ENCODE data around the gene RELA. TPM values are rescaled to one million over a fixed set of nuclear protein-coding genes. Genes with fewer than 3 reads are reported as not detected.
A peak's percentile ranks its signal among the peaks of the same experiment; 100 is the strongest.
"Not testable (repeated sequence)": the region's sequence is repeated elsewhere in the genome, so short reads cannot be mapped to it uniquely, and the experiment has no call there.

Gene RELA
- total RNA-seq, 1 experiment from 2014 or later = 55.4 TPM

DNA sequence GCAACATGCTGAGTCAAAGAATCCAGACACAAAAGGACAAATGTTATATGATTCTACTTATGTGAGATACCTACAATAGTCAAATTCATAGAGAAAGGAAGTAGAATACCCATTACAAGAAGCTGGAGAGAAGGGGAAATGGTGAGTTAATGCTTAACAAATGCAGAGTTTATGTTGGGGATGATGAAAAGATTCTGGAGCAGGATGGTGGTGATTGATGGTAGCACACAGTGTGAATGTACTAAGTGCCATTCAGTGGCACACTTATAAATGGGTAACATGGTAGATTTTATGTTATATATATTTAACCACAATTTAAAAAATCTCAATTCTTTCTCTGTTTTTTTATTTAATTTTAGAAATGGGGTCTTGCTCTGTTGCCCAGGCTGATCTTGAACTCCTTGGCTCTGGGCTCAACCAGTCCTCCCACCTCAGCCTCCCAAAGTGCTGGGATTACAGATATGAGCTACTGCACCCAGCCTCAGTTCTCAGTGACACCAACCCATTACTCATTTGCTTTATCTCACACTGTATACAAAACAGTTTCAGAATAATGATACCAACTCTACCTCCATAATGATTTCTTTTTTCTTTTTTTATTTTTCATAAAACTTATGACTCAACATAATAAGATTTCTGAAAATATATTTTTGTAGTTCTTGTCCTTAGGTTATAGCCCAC is 9.6 kb upstream of the RELA start:
- no peak for DNase-seq (ENCODE audit: low read depth)

DNA sequence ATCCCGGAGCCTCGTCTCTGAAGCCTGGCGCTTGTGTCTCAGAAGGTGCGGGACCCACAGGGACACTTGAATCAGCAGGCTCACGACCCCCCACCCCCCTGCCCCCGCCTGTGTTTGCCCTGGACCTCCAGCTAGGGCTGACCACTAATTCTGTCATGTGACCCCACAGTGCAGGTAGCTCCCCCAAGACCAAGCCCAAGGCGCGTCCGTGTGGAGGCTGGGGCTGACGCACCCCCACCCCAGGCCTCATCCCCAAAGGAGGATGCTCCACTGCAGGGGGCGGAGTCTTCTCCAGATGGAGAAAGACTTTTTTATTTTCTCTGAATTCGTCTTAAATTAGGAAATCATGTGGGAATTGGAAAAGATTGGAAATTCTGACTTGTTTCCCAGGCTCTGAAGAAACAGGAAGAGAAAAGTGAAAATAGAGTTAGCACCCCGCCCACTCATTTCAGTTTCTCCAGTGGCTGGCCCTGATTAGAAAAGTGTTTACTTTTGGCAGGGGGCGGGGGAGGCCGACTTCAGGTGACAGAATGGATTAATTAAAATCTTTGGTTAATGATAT is 1.0 kb upstream of the RELA start:
- no peak for DNase-seq (ENCODE audit: low read depth)

GRCh38 chr11:65662247-65662798 is 393 bp downstream of the RELA start:
- no peak for DNase-seq (ENCODE audit: low read depth)

DNA sequence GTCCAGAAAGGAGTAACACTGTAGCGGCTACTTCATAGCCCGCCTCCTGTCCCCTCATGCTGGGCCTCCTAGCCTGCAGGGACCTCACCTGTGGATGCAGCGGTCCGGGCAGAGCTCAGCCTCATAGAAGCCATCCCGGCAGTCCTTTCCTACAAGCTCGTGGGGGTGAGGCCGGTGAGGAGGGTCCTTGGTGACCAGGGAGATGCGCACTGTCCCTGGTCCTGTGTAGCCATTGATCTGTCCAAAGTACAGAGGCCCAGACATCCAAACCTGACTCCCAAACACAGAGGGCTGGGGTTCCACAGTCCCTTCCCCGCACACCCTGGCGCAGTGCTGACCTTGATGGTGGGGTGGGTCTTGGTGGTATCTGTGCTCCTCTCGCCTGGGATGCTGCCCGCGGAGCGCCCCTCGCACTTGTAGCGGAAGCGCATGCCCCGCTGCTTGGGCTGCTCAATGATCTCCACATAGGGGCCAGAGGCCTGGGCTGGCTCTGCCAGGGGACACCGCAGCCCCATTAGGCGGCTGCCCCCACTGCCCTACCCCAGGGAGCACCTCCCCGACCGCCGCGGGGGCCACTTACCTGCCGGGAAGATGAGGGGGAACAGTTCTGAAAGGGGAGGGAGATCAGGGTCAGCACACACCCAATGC is 993 bp downstream of the RELA start:
- DNase-seq (ENCODE audit: low read depth) = no peak

DNA sequence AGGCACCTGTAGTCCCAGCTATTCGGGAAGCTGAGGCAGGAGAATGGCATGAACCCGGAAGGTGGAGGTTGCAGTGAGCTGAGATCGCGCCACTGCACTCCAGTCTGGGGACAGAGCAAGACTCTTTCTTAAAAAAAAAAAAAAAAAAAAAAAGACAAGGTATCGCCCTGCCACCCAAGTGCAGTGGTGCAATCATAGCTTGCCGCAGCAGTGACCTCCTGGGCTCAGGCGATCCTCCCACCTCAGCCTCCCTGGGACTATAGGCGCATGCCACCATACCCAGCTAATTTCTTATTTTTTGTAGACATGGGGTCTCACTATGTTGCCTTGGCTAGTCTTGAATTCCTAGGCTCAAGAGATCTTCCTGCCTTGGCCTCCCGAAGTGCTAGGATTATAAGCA is 1.8 kb downstream of the RELA start:
- DNase-seq (ENCODE audit: low read depth) = not testable (repeated sequence)

DNA sequence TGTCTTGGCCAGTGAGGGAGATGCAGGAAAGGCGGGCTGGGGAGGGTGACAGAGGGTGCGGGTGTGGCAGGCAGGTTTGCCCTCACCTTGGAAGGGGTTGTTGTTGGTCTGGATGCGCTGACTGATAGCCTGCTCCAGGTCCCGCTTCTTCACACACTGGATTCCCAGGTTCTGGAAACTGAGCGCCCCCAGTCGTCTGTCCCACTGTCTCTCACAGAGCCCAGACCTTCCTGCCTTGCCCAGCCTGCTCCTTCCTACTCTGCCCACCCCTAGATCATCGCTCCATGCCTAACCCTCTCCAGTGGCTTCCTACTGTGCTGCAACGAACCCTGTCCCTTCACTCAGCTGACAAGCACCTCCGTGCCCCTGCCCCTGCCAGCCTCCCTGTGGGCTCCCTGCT is 2.7 kb downstream of the RELA start:
- no peak for DNase-seq (ENCODE audit: low read depth)

- DNase-seq (ENCODE audit: low read depth) = no peak
Measured at GRCh38 chr11:65658174-65659021, 4.3 kb downstream of the RELA start.

DNA sequence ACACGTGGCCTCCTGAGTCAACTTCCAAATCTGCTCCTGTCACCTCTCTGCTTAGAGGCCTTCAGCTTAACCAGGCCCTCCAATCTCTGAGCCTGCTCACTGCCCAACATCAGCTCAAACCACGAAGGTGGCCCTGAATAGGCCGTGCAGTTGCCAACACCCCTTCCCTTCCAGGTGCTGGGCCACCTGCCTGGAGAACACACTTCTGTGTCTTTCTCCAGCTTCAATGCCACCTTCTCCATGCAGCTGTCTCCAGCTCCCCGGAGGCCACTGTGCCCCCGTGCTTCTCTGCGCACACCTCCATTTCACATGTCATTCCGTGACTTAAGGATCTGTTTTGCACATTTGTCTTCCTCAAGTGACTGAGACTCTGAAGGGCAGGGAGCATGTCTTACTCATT is 5.3 kb downstream of the RELA start:
- DNase-seq (ENCODE audit: low read depth) = no peak

GRCh38 chr11:65655570-65656332 is 7.0 kb downstream of the RELA start:
- no peak for DNase-seq (ENCODE audit: low read depth)

DNA sequence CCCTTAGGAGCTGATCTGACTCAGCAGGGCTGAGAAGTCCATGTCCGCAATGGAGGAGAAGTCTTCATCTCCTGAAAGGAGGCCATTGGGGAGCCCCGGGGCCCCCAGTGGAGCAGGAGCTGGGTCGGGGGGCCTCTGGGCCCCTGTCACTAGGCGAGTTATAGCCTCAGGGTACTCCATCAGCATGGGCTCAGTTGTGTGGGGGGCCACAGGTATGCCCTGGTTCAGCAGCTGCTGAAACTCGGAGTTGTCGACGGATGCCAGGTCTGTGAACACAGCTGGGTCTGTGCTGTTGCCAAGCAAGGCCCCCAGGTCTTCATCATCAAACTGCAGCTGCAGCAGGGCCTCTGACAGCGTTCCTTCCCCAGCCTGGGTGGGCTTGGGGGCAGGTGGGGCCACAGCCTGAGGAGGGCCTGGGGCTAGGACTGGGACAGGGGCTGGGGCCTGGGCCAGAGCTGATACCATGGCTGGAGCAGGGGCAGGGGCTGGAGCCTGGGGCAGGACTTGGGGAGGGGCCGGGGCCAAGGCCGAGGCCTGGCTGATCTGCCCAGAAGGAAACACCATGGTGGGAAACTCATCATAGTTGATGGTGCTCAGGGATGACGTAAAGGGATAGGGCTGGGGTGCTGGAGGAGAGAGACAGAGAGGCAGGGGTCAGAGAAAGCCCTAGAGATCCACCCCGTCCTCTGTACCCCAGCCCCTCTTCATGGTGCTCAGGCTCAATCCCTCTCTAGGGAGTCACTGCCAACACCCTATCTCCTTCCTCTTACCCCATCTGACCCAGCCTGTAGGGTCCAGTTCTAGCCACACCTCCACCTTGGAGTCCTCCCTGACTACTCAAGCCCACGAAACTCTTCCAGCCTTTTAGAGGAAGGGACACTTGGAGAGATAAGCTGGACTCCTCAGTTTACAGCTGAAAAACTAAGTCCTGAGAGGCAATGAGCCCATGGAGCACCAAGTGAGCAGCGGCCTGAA is 8.1 kb downstream of the RELA start:
- DNase-seq (ENCODE audit: low read depth) = no peak

GRCh38 chr11:65653229-65654225 is 9.2 kb downstream of the RELA start:
- no peak for DNase-seq (ENCODE audit: low read depth)

DNA sequence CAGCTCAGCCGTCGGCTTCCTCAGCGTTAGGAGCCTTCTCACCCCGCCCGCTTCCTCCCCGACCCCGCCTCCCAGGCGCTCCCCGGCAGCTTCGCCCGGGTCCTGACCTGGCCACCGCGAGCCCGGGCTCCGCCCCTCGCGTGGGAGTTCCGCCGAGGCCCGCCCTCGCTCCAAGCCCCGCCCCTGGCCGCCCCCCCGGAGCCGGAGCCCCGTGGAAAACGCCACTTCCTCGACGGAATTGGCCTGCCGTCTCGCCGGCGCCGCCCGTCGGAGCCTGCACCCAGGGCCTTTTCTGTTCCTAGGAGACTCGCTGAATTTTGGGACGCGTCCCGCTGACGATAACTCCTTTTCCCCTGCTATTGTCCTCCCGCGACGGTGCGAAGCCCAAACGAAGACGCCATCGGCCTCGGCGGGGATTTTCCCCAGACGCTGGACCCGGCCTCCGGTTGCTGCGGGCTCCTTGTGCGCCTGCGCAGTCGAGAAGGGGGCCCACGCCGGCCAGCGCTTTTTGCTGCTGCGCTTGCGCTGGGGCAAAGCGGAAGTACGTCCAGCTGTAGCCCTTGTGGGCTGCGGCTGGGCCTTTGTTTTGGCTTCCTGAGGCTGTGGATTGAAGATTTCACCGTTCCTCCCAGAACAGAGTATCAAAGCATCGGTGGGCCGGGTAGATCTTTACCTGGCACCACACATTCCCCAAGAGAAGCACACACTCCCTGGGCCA is 10.0 kb downstream of the RELA start:
- DNase-seq (ENCODE audit: low read depth) = peak; percentile 84

GRCh38 chr11:65651589-65652510 is 10.9 kb downstream of the RELA start:
- DNase-seq (ENCODE audit: low read depth) = no peak

- DNase-seq (ENCODE audit: low read depth) = no peak
Measured at GRCh38 chr11:65651339-65651588, 11.5 kb downstream of the RELA start.

- DNase-seq (ENCODE audit: low read depth) = no peak
Measured at GRCh38 chr11:65650547-65651338, 12.0 kb downstream of the RELA start.

All from HT1080 (cell line).